CD4-positive, alpha-beta T cell treated with Interferon gamma for 1 hour (primary cell): Measurements from ENCODE around the gene ZNF664.

Experiments
- DNase-seq: peaks from one replicate; pipeline ENCODE4 v3.0.0-alpha.2; 2020

Gene ZNF664

GRCh38 chr12:123960029-123960735 lies 12.8 kb upstream of the ZNF664 start:
- DNase-seq = no peak

GRCh38 chr12:123960856-123961255 lies 12.2 kb upstream of the ZNF664 start:
- no peak for DNase-seq

- no peak for DNase-seq
Observed at GRCh38 chr12:123961585-123962345, 11.2 kb upstream of the ZNF664 start.

GRCh38 chr12:123962513-123962912 lies 10.5 kb upstream of the ZNF664 start:
- DNase-seq = no peak

- DNase-seq = no peak
Observed at GRCh38 chr12:123963821-123964220, 9.2 kb upstream of the ZNF664 start.

GRCh38 chr12:123965382-123965781 lies 7.6 kb upstream of the ZNF664 start:
- no peak for DNase-seq

GRCh38 chr12:123966596-123966995 lies 6.4 kb upstream of the ZNF664 start:
- DNase-seq = no peak

GRCh38 chr12:123967121-123967586 lies 5.9 kb upstream of the ZNF664 start:
- no peak for DNase-seq

GRCh38 chr12:123971449-123971769 lies 1.6 kb upstream of the ZNF664 start:
- DNase-seq = no peak

GRCh38 chr12:123971770-123972456 lies 1.1 kb upstream of the ZNF664 start:
- no peak for DNase-seq

- peak; percentile 1 for DNase-seq
Observed at GRCh38 chr12:123973552-123974341, 732 bp downstream of the ZNF664 start.

- no peak for DNase-seq
Observed at GRCh38 chr12:123976227-123976826, 3.3 kb downstream of the ZNF664 start.

- DNase-seq = no peak
Observed at GRCh38 chr12:123979566-123979965, 6.6 kb downstream of the ZNF664 start.

- no peak for DNase-seq
Observed at GRCh38 chr12:123982269-123982668, 9.3 kb downstream of the ZNF664 start.

GRCh38 chr12:123983822-123984485 lies 10.9 kb downstream of the ZNF664 start:
- peak; percentile 41 for DNase-seq

GRCh38 chr12:123984903-123985302 lies 11.9 kb downstream of the ZNF664 start:
- DNase-seq = no peak

GRCh38 chr12:123986374-123986965 lies 13.5 kb downstream of the ZNF664 start:
- DNase-seq = no peak

- no peak for DNase-seq
Observed at GRCh38 chr12:123987022-123987421, 14.0 kb downstream of the ZNF664 start.

GRCh38 chr12:123989168-123989567 lies 16.2 kb downstream of the ZNF664 start:
- no peak for DNase-seq

- no peak for DNase-seq
Observed at GRCh38 chr12:123989753-123990152, 16.7 kb downstream of the ZNF664 start.

- no peak for DNase-seq
Observed at GRCh38 chr12:123990511-123990910, 17.5 kb downstream of the ZNF664 start.
